K562 (cell line): Measurements from ENCODE around the gene TMC8. TPM values are rescaled to one million over a fixed set of nuclear protein-coding genes. Genes with fewer than 3 reads are reported as not detected.

Source experiments
- ARID1B ChIP-seq: fragments of 450-650 bp; IDR thresholded peaks from 2 replicates; pipeline ENCODE4 v1.6.1; 2016; ENCODE audit warnings: antibody characterized with exemption, mild to moderate bottlenecking, inconsistent platforms
- CC2D1A ChIP-seq: fragments of 450-650 bp; IDR thresholded peaks from 2 replicates; pipeline ENCODE4 v1.6.1; 2017; ENCODE audit warnings: mild to moderate bottlenecking
- CHCHD3 ChIP-seq: fragments of 250-450 bp; sonication (Bioruptor Pico); IDR thresholded peaks from 2 replicates; pipeline ENCODE4 v2.1.2; 2022; ENCODE audit warnings: mild to moderate bottlenecking
- CHD4 ChIP-seq: fragments of 200-600 bp; sonication (generic); IDR thresholded peaks from 3 replicates; pipeline ENCODE4 v1.6.1; 2012; ENCODE audit warnings: low read depth, mild to moderate bottlenecking, mixed read lengths, low read length, inconsistent platforms; ENCODE audit not compliant: insufficient read depth, insufficient replicate concordance, poor library complexity, severe bottlenecking
- ELF2 ChIP-seq: fragments of 250-450 bp; sonication (Bioruptor Pico); IDR thresholded peaks from 2 replicates; pipeline ENCODE4 v1.5.0; 2021; ENCODE audit warnings: mild to moderate bottlenecking
- JUN ChIP-seq, 2 experiments: sonication (generic) in 1 of 2; formaldehyde crosslinking in 1 of 2; IDR thresholded peaks; 2 replicates each; pipeline versions ENCODE4 v1.6.1 to v1.8.0; 2012 to 2022; ENCODE audit warnings: borderline replicate concordance in 2 of 2, mild to moderate bottlenecking in 2 of 2, improper control_type of control experiment in 1 of 2, low read depth in 1 of 2, low read length in 1 of 2, missing genetic modification reagents in 1 of 2
- JUNB ChIP-seq: fragments of 450-650 bp; formaldehyde crosslinking; conservative IDR thresholded peaks from 2 replicates; pipeline ENCODE4 v1.4.0; 2020; ENCODE audit warnings: mild to moderate bottlenecking
- KDM1A ChIP-seq, 2 experiments: fragments of 450-650 bp; IDR thresholded peaks; 2 replicates each; pipeline ENCODE4 v1.6.1; 2016; ENCODE audit warnings: mild to moderate bottlenecking in 2 of 2
- MAFF ChIP-seq: IDR thresholded peaks from 2 replicates; pipeline ENCODE4 v1.6.1; 2012; ENCODE audit warnings: low read length, improper control_type of control experiment
- MTA3 ChIP-seq: fragments of 450-650 bp; formaldehyde crosslinking; IDR thresholded peaks from 2 replicates; pipeline ENCODE4 v1.6.1; 2017; ENCODE audit warnings: mild to moderate bottlenecking, borderline replicate concordance
- POU5F1 ChIP-seq: fragments of 150-350 bp; IDR thresholded peaks from 2 replicates; pipeline ENCODE4 v1.6.1; 2014; ENCODE audit warnings: borderline replicate concordance, low read length, low read depth, mild to moderate bottlenecking; ENCODE audit not compliant: partially characterized antibody
- SMARCB1 ChIP-seq: IDR thresholded peaks from 2 replicates; pipeline ENCODE4 v1.6.1; 2011; ENCODE audit warnings: improper control_type of control experiment, low read depth; ENCODE audit not compliant: insufficient read length
- SREBF2 ChIP-seq: sonication (generic); formaldehyde crosslinking; IDR thresholded peaks from 2 replicates; pipeline ENCODE4 v1.4.0; 2020; ENCODE audit warnings: mild to moderate bottlenecking, missing genetic modification reagents
- STAT5A ChIP-seq: IDR thresholded peaks from 2 replicates; pipeline ENCODE4 v1.6.1; 2012; ENCODE audit warnings: low read length, inconsistent platforms, borderline replicate concordance
- ZNF124 ChIP-seq: sonication (generic); formaldehyde crosslinking; IDR thresholded peaks from 2 replicates; pipeline ENCODE4 v1.8.1; 2022; ENCODE audit warnings: missing genetic modification reagents
- ZNF143 ChIP-seq: sonication (generic); formaldehyde crosslinking; IDR thresholded peaks from 2 replicates; pipeline ENCODE4 v1.9.0; 2022; ENCODE audit warnings: mild to moderate bottlenecking, missing genetic modification reagents
- ZNF174 ChIP-seq: fragments of 250-450 bp; sonication (Bioruptor Pico); IDR thresholded peaks from 2 replicates; pipeline ENCODE4 v1.4.0; 2020; ENCODE audit warnings: mild to moderate bottlenecking
- ZNF184 ChIP-seq: sonication (generic); formaldehyde crosslinking; IDR thresholded peaks from 2 replicates; pipeline ENCODE4 v1.5.0; 2020; ENCODE audit warnings: missing genetic modification reagents
- polyA plus RNA-seq, 8 experiments: library from polyadenylated mRNA; depleted of rRNA in 4 of 8; stranded (reverse) in 5 of 8; unstranded in 3 of 8; fragments of >200 nt; fragmentation: Nextera tagmentation in 2 of 8; fragmentation: Illumina TruSeq in 1 of 8; extraction: Ambion mirVana in 2 of 8; extraction: Trizol in 1 of 8; gene quantifications; 2 replicates each; pipeline versions ENCODE4 v1.2.1 to v1.2.3, GENCODE V29; 2011 to 2014; ENCODE audit warnings: inconsistent platforms in 1 of 8, missing spikeins in 1 of 8
- total RNA-seq, 7 experiments: library from RNA; depleted of rRNA in 6 of 7; stranded (reverse); fragments of >200 nt in 6 of 7; fragmentation: Illumina TruSeq in 2 of 7; extraction: Trizol in 2 of 7; gene quantifications; 2 replicates each; pipeline versions ENCODE4 v1.2.1 to v1.2.3, GENCODE V29; 2011 to 2021; ENCODE audit warnings: low replicate concordance in 1 of 7
- TF ChIP-seq, protein P1 (sequence below), 2 experiments: fragments of 200-800 bp in 1 of 2; sonication (Bioruptor generic) in 1 of 2; sonication (generic) in 1 of 2; formaldehyde crosslinking in 1 of 2; IDR thresholded peaks in 1 of 2; conservative IDR thresholded peaks in 1 of 2; 2 replicates each; pipeline versions ENCODE4 v1.5.0 to v1.6.1; 2016 to 2020; ENCODE audit warnings: missing compliant biosample characterization in 1 of 2, missing genetic modification characterization in 1 of 2, missing genetic modification reagents in 1 of 2
- TF ChIP-seq, protein P2 (sequence below): sonication (generic); formaldehyde crosslinking; IDR thresholded peaks from 2 replicates; pipeline ENCODE4 v1.8.1; 2022; ENCODE audit warnings: missing genetic modification reagents
- TF ChIP-seq, protein P3 (sequence below), 3 experiments: IDR thresholded peaks in 2 of 3; conservative IDR thresholded peaks in 1 of 3; 2 replicates each; pipeline ENCODE4 v1.5.1; 2011 to 2012; ENCODE audit warnings: low read length in 3 of 3, mild to moderate bottlenecking in 3 of 3, control low read depth in 2 of 3, improper control_type of control experiment in 1 of 3, inconsistent platforms in 1 of 3, low read depth in 1 of 3, mixed read lengths in 1 of 3, moderate library complexity in 1 of 3; ENCODE audit not compliant: insufficient read depth in 2 of 3
- TF ChIP-seq, protein P4 (sequence below): fragments of 450-650 bp; formaldehyde crosslinking; IDR thresholded peaks from 2 replicates; pipeline ENCODE4 v1.4.0; 2020; ENCODE audit warnings: mild to moderate bottlenecking, moderate library complexity

TMC8 gene
- total and polyA plus RNA-seq, 9 of the 15 experiments (the other 6 are each of a cell fraction or from before 2014, with no cell fraction given): 0.13 to 10.9 (median 2.8) TPM

DNA sequence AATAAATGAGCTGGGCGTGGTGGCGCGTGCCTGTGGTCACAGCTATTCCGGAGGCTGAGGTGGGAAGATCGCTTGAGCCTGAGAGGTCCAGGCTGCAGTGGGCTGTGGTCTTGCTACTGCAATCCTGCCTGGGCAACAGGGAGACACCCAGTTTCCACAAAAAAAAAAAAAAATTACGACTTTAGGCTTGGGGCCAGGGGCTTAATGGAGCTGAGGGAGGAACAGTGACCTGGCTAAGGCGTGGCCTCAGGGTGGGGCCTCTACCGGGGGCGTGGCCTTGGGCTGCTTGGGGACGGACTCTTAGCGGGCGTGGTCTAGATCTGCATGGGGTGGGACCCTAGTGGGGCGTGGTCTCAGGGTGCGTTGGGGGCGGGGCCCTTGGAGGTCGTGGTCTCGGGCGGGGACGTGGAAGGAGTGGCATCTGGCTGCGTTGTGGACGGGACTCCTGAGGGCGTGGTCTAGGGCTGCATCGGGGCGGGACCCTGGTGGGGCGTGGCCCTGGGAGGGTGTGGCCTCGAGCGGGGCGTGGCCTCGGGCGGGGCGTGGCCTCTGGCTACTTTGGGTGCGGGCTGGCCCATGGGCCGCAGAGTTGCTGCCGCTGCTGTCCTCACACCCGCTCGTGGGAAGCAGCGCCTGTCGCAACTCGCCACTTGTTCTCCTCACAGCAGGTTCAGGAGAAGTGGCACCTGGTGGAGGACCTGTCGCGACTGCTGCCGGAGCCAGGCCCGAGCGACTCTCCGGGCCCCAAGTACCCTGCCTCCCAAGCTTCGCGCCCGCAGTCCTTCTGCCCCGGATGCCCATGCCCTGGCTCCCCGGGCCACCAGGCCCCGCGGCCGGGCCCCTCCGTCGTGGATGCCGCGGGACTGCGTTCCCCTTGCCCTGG is 9.8 kb downstream of the TMC8 start (continued):
- no peak for TF ChIP-seq ELF2 (CRISPR knock-in tag)
- TF ChIP-seq, protein P1, sequence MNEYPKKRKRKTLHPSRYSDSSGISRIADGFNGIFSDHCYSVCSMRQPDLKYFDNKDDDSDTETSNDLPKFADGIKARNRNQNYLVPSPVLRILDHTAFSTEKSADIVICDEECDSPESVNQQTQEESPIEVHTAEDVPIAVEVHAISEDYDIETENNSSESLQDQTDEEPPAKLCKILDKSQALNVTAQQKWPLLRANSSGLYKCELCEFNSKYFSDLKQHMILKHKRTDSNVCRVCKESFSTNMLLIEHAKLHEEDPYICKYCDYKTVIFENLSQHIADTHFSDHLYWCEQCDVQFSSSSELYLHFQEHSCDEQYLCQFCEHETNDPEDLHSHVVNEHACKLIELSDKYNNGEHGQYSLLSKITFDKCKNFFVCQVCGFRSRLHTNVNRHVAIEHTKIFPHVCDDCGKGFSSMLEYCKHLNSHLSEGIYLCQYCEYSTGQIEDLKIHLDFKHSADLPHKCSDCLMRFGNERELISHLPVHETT (CRISPR knock-in tag; conservative IDR thresholded peaks at IDR 0.05 in 1 of 2, IDR thresholded peaks at IDR 0.05 in 1 of 2): no peak
- no peak; the same call in 1 of the 2 replicates for TF ChIP-seq CHCHD3
- TF ChIP-seq, protein P2, sequence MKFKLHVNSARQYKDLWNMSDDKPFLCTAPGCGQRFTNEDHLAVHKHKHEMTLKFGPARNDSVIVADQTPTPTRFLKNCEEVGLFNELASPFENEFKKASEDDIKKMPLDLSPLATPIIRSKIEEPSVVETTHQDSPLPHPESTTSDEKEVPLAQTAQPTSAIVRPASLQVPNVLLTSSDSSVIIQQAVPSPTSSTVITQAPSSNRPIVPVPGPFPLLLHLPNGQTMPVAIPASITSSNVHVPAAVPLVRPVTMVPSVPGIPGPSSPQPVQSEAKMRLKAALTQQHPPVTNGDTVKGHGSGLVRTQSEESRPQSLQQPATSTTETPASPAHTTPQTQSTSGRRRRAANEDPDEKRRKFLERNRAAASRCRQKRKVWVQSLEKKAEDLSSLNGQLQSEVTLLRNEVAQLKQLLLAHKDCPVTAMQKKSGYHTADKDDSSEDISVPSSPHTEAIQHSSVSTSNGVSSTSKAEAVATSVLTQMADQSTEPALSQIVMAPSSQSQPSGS (CRISPR knock-in tag): no peak
- TF ChIP-seq SREBF2: no peak
- TF ChIP-seq ARID1B: peak; percentile 44; the same call in 1 of the 2 replicates
- no peak for TF ChIP-seq ZNF143
- no peak for TF ChIP-seq STAT5A
- TF ChIP-seq KDM1A (IDR thresholded peaks at IDR 0.05): no peak
- TF ChIP-seq JUN (IDR thresholded peaks at IDR 0.05; ENCODE audit: borderline replicate concordance, low read depth, low read length): no peak
- no peak for TF ChIP-seq JUN (CRISPR knock-in tag; IDR thresholded peaks at IDR 0.05; ENCODE audit: borderline replicate concordance)
- TF ChIP-seq ZNF124: no peak
- TF ChIP-seq, protein P3, sequence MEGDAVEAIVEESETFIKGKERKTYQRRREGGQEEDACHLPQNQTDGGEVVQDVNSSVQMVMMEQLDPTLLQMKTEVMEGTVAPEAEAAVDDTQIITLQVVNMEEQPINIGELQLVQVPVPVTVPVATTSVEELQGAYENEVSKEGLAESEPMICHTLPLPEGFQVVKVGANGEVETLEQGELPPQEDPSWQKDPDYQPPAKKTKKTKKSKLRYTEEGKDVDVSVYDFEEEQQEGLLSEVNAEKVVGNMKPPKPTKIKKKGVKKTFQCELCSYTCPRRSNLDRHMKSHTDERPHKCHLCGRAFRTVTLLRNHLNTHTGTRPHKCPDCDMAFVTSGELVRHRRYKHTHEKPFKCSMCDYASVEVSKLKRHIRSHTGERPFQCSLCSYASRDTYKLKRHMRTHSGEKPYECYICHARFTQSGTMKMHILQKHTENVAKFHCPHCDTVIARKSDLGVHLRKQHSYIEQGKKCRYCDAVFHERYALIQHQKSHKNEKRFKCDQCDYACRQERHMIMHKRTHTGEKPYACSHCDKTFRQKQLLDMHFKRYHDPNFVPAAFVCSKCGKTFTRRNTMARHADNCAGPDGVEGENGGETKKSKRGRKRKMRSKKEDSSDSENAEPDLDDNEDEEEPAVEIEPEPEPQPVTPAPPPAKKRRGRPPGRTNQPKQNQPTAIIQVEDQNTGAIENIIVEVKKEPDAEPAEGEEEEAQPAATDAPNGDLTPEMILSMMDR (IDR thresholded peaks at IDR 0.05 in 2 of 3, conservative IDR thresholded peaks at IDR 0.05 in 1 of 3; ENCODE audit: insufficient read depth in 2 of 3, low read depth in 1 of 3, low read length in 3 of 3): no peak
- TF ChIP-seq MTA3: peak; percentile 80
- TF ChIP-seq SMARCB1: no peak
- TF ChIP-seq ZNF174: no peak
- TF ChIP-seq ZNF184 (CRISPR knock-in tag): no peak
- no peak for TF ChIP-seq CHD4
- no peak for TF ChIP-seq CC2D1A
- TF ChIP-seq MAFF: no peak
- no peak for TF ChIP-seq POU5F1
- TF ChIP-seq, protein P4, sequence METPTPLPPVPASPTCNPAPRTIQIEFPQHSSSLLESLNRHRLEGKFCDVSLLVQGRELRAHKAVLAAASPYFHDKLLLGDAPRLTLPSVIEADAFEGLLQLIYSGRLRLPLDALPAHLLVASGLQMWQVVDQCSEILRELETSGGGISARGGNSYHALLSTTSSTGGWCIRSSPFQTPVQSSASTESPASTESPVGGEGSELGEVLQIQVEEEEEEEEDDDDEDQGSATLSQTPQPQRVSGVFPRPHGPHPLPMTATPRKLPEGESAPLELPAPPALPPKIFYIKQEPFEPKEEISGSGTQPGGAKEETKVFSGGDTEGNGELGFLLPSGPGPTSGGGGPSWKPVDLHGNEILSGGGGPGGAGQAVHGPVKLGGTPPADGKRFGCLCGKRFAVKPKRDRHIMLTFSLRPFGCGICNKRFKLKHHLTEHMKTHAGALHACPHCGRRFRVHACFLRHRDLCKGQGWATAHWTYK: peak; percentile 68; the same call in 1 of the 2 replicates
- TF ChIP-seq JUNB (CRISPR knock-in tag): no peak
